ENCODE data around the gene NOS3.

NOS3 gene

DNA sequence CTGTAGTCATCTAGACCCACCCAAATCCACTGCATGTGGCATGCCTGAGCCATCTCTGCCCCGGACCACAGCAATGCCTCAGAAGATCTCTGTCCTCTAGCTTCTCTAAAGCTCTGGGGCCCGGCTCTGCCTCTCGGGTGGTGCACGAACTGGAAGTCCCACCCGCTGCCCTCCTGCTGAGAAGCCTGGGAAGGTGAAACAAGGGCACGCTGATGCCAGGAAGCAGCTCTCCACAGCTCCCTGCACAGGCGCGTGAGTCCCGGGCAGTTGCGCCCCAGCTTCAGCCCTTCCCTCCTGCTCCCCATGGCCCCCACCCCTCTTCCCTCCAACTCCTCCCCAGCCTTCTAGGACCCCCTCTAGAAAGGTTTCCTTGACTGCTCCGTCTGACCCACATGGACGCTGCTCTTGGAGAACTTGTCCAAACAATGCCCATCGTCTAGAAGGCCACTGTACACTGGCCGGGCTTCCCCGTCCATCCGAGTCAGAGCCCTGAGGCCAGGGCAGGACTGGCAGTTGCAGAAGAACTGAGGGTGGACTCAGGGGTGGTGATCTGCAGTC, 25.5 kb upstream of the NOS3 start:
- no peak for DNase-seq

DNA sequence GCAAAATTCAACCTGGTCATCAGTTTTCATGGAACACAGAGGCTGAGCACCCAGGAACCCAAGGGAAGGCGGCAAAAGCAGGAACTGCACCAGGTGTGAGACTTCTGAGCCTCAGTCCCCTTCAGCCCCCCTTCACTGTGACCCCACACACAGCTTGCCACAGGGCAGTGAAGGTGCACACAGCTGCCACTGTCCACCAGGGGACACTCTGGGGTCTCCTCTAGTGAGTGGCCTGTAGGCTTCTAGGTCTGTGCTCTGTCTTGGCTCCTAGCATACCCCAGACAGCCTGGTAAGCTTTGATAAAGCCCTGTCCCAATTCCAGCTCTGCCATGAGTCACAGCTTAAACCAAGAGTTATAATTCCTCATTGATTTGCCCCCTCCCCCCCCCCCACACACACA, 24.8 kb upstream of the NOS3 start:
- DNase-seq, result no peak

DNA sequence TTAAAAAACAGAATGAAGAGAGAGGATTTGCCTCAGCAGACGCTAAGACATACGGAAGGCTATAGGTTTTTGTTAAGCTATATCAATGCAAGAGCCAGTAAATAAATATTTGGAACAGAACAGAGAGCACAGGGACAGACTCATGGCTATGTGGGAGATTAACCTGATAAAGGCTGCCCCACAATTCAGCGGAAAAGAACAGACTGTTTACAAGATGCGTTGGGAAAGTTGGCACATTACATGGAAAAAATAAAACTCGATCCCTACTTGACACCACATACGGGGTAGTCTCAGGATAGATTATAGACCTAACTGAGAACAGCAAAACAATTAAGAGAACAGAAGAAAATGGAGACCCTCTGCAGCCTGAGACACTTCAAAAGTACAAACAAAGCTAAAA, 23.5 kb upstream of the NOS3 start:
- DNase-seq, result no peak

DNA sequence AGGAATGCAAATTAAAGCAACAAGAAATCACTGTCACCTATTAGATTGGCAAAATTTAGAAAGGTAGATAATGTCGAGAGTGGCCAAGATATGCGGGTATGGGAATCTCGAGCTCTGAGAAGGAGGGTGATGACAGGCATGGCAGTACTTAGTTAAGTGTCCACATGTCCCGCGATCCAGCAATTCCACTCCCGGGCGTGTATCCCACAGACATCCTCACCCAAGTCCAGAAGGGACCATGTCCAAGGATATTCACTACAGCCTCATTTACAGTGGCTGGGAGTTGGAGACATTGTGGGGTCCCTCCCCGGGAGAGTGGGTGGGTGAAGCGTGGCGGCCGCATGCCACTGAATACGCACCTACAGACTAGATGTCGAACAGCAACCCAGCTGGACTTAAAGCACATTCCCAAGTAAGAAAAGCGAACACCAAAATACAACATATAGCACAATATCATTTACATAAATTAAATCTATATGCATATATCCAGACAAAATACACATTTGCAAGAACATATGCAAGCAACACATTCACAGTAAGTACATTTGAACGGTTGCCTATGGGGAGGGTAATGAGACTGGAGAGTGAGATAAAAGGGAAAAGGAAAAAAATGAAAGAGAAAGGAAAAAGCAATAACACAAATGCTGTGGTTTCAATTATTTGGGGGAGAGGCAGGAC, 22.6 kb upstream of the NOS3 start:
- DNase-seq, result no peak

DNA sequence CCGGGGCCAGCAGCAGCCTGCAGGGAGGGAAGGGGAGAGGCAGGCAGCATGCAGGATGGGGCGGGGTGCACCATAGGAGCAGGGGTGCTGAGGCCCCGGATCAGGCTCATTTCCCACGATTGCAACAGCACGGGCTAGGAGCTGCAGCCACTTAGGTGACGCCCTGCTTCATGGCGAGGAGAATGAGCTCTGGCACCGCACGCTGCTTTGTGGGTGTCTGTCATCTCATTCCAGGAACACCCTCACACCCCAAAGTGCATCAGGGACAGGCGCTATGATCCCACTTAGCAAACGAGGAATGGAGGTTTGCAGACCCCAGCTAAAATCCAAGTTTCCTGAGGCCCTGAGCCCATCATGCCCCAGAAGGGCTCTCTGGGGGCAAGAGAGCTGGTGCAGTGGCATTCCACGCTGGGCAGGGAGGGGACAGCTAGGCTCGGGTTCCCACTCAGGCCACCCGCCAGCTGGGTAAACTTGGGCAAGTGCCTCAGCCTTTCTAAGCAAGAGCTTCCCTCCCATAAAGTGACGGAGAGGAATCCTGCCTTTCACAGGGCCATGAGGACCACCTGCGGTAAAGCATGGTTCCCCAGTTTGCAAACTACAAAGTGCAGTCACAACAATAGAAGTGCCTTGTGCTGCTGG, 22.0 kb upstream of the NOS3 start:
- DNase-seq, result no peak

DNA sequence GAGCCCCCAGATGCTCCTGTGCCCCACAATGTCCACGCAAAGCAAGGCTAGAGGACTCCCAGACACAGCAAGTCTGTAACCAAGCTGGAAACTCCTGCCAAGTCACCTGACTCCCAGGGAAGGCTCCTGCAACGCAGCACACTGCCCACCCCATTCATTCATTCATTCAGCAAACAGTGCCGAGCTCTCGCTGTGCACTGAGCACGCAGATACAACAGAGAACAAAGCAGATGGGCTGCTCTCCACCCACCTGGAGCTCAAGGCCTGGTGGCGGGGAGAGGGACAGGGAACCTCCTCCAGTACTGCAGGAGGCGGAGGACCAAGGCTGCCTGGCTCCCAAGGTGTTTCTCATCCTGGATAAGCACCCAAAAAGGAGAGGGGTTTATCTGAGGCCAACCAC, 21.3 kb upstream of the NOS3 start:
- DNase-seq, result no peak

- DNase-seq, result no peak
Measured at GRCh38 chr7:150970424-150970823, 20.4 kb upstream of the NOS3 start.

GRCh38 chr7:150971242-150972022, 19.4 kb upstream of the NOS3 start:
- peak; percentile 87 for DNase-seq

DNA sequence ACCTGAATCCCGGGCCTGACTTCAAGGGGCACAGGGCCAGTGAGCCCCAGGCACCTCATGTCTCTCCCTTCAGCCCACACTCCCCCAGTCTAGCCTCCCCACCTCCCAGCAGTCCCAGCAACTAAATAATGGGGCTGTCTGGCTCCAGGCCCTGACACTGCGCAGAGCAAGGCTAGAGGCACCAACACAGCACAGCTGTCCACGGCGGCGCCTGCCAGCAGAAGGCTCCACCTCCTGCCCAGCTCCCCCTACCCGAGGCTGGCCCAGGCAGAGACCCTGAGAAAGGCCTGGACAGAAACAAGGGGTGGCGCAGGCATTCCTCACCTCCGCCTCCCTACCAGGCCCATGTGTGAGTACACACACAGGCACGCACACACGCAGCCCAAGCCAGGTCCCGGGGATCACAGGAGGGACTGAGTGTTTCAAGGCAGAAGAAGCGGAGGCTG, 18.8 kb upstream of the NOS3 start:
- DNase-seq, result no peak

- DNase-seq, result no peak
Measured at GRCh38 chr7:150972741-150973140, 18.1 kb upstream of the NOS3 start.

GRCh38 chr7:150973571-150974451, 17.0 kb upstream of the NOS3 start:
- DNase-seq, result no peak

DNA sequence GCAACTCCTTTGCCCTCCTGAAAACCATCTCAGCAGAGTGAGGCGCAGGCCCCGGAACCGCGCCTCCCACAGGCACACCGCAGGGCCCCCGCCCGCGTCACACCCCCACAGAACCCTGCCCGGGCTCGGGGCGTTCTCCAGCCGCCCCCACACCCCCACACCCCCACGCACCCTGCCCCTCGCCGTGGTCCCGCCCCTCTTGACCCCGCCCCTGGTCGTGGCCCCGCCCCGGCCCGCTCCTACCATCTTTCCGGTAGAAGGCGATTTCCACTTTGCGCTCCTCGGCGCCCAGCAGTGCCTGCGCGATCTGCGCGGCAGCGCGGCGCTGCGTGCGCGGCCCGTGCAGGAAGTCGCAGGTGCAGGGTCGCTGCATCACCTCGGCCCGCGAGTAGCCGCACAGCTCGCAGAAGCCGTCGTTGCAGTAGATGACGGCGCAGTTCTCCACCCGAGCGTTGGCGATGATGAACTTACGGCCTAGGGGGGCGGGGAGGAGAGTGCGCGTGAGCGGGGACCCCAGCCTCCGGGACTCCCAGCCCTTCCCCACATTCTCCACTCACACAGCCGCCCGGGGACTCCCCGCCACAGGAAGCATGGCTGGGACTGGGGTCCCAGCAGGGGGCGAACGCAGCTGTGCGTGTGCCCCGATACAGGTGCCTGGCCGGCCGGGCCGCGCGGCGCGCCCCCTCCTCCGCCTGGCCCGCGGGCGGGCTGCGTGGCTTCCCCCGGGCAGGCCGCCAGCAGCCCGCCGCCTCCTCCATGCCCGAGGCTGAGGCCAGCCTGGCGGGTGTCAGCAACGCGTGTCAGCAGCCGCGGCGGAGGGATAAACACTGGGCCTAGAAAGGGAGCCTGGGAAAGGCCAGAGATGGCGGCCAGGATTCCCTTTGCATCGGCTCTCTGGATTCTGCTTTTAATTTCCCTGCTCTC, 16.1 kb upstream of the NOS3 start:
- peak; percentile 81 for DNase-seq

GRCh38 chr7:150975536-150976319, 15.1 kb upstream of the NOS3 start:
- no peak for DNase-seq

DNA sequence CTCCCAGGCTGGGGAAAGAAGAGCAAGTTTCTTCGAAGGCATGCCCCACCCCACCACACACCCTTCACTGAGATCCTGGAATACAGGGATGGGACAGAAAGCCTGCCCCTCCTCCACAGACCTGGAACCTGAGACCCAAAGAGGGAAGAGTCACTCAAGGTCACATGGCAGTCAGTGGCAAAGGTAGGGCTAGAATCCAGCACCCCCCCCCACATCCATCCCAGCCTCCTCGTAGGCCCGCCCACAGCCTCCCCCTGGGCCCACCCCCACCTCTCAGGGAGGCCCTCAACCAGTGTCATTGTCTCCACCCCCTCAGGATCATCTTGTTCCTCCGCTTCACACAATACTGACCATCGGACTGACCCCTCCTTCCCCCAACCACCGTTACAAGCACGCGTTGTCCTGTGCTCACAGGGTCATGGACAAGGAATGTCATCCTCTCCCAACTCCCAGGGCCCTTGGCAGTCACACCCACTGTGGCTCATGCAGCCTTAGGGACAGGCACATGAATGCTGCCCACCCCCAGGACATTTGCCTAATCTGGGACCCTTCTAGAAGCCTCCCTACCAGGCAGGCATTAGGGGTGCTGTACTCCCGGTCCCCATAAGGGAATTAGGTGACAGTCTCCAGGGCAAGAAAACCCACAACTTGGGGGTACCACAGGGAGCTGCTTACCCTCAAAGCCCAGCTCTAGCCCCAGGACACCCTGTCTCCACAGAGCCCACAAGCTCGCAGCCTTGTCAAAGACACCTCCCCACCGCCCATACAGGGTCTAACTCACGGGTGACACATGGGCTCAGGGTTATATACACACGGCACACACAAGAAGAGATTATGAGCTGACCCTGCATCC, 14.1 kb upstream of the NOS3 start:
- no peak for DNase-seq

DNA sequence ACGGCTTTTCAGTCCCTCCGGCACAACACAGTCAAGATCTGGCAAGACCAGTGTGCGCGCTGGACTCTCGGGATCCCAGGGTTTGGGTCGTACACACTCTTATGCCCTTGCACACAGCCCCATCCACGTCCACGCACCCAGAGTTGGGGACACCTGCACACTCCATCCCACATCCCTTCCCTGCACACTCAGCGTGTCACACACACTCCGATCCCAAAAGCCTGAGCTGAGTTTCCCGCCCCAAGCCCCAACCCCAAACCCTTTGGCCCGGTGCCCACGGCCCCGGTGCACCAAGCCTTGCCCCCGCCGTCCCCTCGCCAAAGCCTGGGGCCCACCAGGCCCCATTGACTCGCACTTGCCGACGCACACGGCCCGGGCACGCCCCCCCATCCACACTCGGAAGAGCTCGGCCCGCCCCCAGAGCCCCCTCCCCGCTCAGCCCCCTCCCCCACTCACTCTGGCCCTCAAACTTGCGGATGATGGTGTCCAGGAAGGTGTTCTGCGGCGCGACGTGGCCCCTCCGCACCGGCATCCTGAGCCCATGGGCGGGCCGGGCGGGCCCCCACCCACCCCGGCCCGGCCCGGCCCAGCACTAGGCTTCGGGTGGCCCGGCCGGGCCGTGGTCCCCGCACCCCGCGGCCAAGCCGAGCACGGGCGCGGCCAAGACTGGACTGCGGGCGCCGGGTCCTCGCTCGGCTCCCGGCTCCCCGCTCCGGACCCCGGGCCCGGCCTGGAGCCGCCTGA, 13.3 kb upstream of the NOS3 start:
- DNase-seq, result no peak

DNA sequence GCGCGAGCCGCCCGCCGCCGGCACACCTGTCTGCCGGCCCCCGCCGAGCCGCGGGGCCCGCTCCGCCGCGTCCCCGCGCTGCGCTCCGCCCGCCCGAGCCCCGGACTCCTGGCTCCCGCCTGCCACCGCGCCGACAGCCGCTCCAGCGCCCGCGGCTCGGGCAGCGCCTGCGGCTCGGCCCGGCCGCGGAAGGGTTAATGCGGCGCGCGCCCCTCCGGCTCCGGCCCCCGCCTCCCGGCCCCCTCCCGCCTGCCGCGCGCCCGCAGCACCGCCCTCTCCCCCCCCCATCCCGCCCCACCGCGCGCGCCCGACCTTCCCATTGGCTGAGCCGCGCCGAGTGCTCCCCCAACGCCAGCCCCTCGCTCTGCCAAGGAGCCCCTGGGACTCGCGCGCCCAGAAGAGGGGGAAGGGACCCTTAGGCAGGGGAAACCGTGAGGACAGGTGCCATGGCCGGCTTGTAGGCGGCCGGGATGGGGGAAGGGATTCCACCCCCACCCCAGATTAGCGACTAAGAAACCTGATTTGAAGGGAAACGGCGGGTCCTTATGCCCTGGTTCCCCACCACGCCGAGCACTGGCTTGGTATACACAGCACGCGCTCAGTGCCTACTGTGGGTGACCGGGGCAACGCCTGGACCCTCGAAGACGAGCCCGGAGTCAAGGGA, 12.6 kb upstream of the NOS3 start, which contains the start of gene KCNH2:
KCNH2 (minus strand) TSS at position 196 of the 664 bp plus-strand sequence. CDS start 408 bp downstream, outside the sequence.
- peak; percentile 93 for DNase-seq

DNA sequence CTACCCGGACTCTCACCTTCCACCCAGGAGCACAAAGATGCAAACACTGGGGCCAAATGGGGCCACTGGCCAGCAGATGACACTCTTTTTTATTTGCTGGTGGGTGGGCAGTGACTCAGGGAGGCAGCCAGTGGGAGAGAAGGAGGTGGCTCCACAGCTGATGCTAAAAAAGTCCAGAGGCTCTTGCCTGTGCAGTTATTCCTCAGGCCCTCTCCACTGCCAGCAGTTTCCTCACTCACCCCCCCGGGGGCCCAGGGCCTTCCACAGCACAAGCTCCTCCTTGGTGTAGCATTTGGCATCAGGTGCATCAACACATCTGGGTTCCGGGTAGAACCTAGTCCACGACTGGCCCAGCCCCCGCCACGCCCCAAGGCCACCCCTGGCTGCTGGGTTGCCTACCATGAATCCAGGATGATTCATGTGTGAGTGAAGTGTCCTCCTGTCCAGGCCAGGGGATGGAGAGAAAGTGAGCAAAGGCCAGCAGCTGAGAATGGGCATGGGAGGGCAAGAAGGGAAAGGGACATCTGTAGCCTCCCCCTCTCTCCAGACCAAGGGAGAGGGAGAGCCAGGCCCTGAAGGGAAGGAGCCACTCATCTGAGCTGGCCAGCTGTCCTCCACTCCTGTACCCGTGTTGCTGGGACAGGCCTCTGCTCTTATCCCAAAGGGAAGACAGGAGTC, 11.0 kb upstream of the NOS3 start:
- DNase-seq, result no peak

DNA sequence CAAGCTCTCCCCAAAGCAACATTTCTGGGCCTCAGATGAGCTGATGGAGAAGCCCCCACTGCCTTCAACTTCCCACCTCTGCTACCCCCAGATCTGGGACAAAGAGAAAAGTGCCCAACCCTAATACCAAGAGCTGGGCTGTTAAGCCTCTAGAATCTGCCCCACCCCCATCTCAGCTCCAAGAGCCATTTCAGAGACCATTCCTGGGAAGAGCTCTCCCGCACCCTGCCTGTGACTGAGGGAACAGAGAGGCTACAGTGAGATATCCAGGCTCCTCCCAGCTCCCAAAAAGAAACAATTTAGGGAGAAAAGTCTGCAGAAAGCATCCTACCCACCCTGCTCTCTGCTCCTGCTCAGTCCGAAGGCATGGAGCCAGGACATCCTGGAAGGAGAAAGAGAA, 10.2 kb upstream of the NOS3 start:
- peak; percentile 39 for DNase-seq

All from retina (tissue), 1 donor.